HEK293 (cell line): ENCODE measurements around the gene MAML3.

Source experiments
- CTCF ChIA-PET: fragments of 350-600 bp; formaldehyde crosslinking; extraction: SDS; loops from one replicate; lab custom pipeline; 2021; ENCODE audit warnings: antibody characterized with exemption; lab: Yijun Ruan, JAX
- POLR2A ChIA-PET: fragments of 300-600 bp; formaldehyde crosslinking; extraction: SDS; loops from one replicate; lab custom pipeline; 2020; ENCODE audit warnings: antibody characterized with exemption, inconsistent platforms; lab: Yijun Ruan, JAX
- H3K27ac ChIP-seq: fragments of 200-500 bp; sonication (Bioruptor generic); 2 replicates; pipeline ENCODE4 v1.5.1; 2014; ENCODE audit warnings: low read depth, low read length, control low read depth, inconsistent platforms; ENCODE audit errors: extremely low read depth
- H3K36me3 ChIP-seq, 2 experiments: fragments of 200-500 bp in 1 of 2; sonication (Bioruptor generic) in 1 of 2; 1 replicate in 1 of 2; 2 replicates in 1 of 2; pipeline ENCODE4 v1.5.1; 2014 to 2017; ENCODE audit warnings: inconsistent platforms in 2 of 2, low read length in 2 of 2; ENCODE audit not compliant: control insufficient read depth in 2 of 2, insufficient read depth in 1 of 2
- H3K4me1 ChIP-seq: fragments of 200-500 bp; sonication (Bioruptor generic); 2 replicates; pipeline ENCODE4 v1.5.1; 2014; ENCODE audit warnings: mild to moderate bottlenecking, low read length, inconsistent platforms; ENCODE audit not compliant: control insufficient read depth, insufficient read depth
- H3K4me3 ChIP-seq: 2 replicates; pipeline ENCODE4 v1.5.1; 2011; ENCODE audit warnings: low read depth, mild to moderate bottlenecking, control low read depth, low read length, moderate library complexity
- H3K9me3 ChIP-seq: fragments of 200-500 bp; sonication (Bioruptor generic); 2 replicates; pipeline ENCODE4 v1.5.1; 2014; ENCODE audit warnings: low read depth, low read length, inconsistent platforms; ENCODE audit not compliant: control insufficient read depth, insufficient read depth
- ATF2 ChIP-seq: fragments of 450-650 bp; formaldehyde crosslinking; IDR thresholded peaks from 2 replicates; pipeline ENCODE4 v1.5.1; 2016; ENCODE audit warnings: missing biosample characterization, missing genetic modification characterization, low read depth
- BCL6B ChIP-seq: fragments of 450-650 bp; formaldehyde crosslinking; IDR thresholded peaks from 2 replicates; pipeline ENCODE4 v1.5.1; 2017; ENCODE audit warnings: missing biosample characterization, missing genetic modification characterization
- HIC1 ChIP-seq: fragments of 450-650 bp; formaldehyde crosslinking; IDR thresholded peaks from 2 replicates; pipeline ENCODE4 v1.5.1; 2016; ENCODE audit warnings: missing biosample characterization, missing genetic modification characterization
- KLF16 ChIP-seq: fragments of 450-650 bp; formaldehyde crosslinking; IDR thresholded peaks from 2 replicates; pipeline ENCODE4 v1.5.1; 2017; ENCODE audit warnings: missing biosample characterization, missing genetic modification characterization
- PRDM6 ChIP-seq: fragments of 450-650 bp; formaldehyde crosslinking; IDR thresholded peaks from 2 replicates; pipeline ENCODE4 v1.5.1; 2017; ENCODE audit warnings: missing biosample characterization, missing genetic modification characterization
- ZBTB49 ChIP-seq: fragments of 450-650 bp; formaldehyde crosslinking; IDR thresholded peaks from 2 replicates; pipeline ENCODE4 v1.5.1; 2016; ENCODE audit warnings: missing biosample characterization, missing genetic modification characterization, low read depth
- ZNF169 ChIP-seq: fragments of 450-650 bp; formaldehyde crosslinking; IDR thresholded peaks from 2 replicates; pipeline ENCODE4 v1.5.1; 2016; ENCODE audit warnings: missing biosample characterization, missing genetic modification characterization
- ZNF366 ChIP-seq: fragments of 450-650 bp; formaldehyde crosslinking; conservative IDR thresholded peaks from 2 replicates; pipeline ENCODE4 v1.5.1; 2016; ENCODE audit warnings: missing biosample characterization, missing genetic modification characterization
- ZNF544 ChIP-seq: fragments of 450-650 bp; formaldehyde crosslinking; IDR thresholded peaks from 2 replicates; pipeline ENCODE4 v1.5.0; 2017; ENCODE audit warnings: missing biosample characterization, missing genetic modification characterization
- ZNF626 ChIP-seq: fragments of 450-650 bp; sonication (Bioruptor Pico); formaldehyde crosslinking; IDR thresholded peaks from 2 replicates; pipeline ENCODE4 v1.5.1; 2018; ENCODE audit warnings: missing biosample characterization, missing genetic modification characterization, inconsistent platforms
- ZNF639 ChIP-seq: fragments of 450-650 bp; formaldehyde crosslinking; IDR thresholded peaks from 2 replicates; pipeline ENCODE4 v1.5.1; 2016; ENCODE audit warnings: missing biosample characterization, missing genetic modification characterization
- ZNF677 ChIP-seq: fragments of 450-650 bp; IDR thresholded peaks from 2 replicates; pipeline ENCODE4 v1.5.0; 2018; ENCODE audit warnings: missing biosample characterization, mild to moderate bottlenecking, missing genetic modification characterization, moderate library complexity
- ZNF692 ChIP-seq: fragments of 450-650 bp; formaldehyde crosslinking; IDR thresholded peaks from 2 replicates; pipeline ENCODE4 v1.5.1; 2016; ENCODE audit warnings: missing biosample characterization, missing genetic modification characterization

MAML3 gene

GRCh38 chr4:139943277-139943676, 210.7 kb downstream of the MAML3 start:
- ChIA-PET CTCF (interaction anchor here (0.8 kb wide), 1 partner anchor 35 kb away, joined by 3 read pairs; no protein-coding TSS in a partner anchor), POLR2A (no interaction called here)

GRCh38 chr4:139942241-139942640, 211.7 kb downstream of the MAML3 start:
- Histone ChIP-seq H3K4me3 (no peak overlapping the region), H3K9me3 (no peaks in the 10 kb centered on the region), H3K4me1 (no peaks in the 10 kb centered on the region), H3K27ac (no peak overlapping the region), H3K36me3 (no peaks in the 10 kb centered on the region)
- POLR2A ChIA-PET: no interaction called here
- CTCF ChIA-PET: interaction anchor here (0.7 kb wide), 1 partner anchor 25 kb away, joined by 6 read pairs; no protein-coding TSS in a partner anchor
- TF ChIP-seq ZNF544 (tag by site-specific recombination) (no peak), ZNF169 (no peak), KLF16 (tag by site-specific recombination) (no peak), BCL6B (tag by site-specific recombination) (no peak), PRDM6 (no peak), ZNF639 (tag by site-specific recombination) (no peak), ATF2 (tag by site-specific recombination) (no peak)

More at GRCh38 chr4:139943277-139943676, 210.7 kb downstream of the MAML3 start:
- no peak for TF ChIP-seq ZNF366 (tag by site-specific recombination)
- TF ChIP-seq ZNF692 (tag by site-specific recombination): no peak
- no peak for TF ChIP-seq ZNF677 (tag by site-specific recombination)
- TF ChIP-seq ZBTB49 (tag by site-specific recombination): no peak
- TF ChIP-seq ZNF639 (tag by site-specific recombination): no peak
- no peak for TF ChIP-seq HIC1
- no peak for TF ChIP-seq ZNF626
- TF ChIP-seq, all 188 proteins: peak for 0
- Histone ChIP-seq H3K4me3 (no peak overlapping the region), H3K27ac (no peak overlapping the region), H3K9me3 (no peaks in the 10 kb centered on the region), H3K4me1 (no peaks in the 10 kb centered on the region), H3K36me3 (no peaks in the 10 kb centered on the region)
